ENCODE measurements around the gene ARFIP2.

The ARFIP2 gene

DNA sequence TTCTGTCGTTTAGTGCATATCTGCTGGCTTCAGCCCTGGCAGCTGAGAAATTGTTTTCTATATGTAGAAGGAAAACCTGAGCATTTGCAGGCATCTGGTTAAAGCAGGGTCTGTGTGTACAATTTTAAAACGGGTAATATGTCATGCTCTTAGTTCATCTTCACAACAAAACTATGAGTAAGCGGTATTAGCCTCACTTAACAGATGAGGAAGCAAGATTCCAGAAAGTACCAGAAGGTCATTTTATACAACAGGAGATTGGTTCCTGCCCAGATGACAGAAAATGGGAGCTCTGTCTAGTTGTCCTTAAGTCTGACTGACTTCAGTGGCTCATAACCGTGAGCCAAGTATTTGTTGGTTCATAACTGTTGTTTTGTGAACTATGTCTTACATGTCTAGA is 1.3 kb upstream of the ARFIP2 start:
- Histone ChIP-seq H3K4me3 (ENCODE audit: low read depth, low read length) (peak overlapping the region; percentile 97), H3K9ac (ENCODE audit: low read length) (peak overlapping the region; percentile 92), H3K9me3 (ENCODE audit: control insufficient read depth, insufficient read depth, low read depth, low read length) (no peaks in the 10 kb centered on the region), H3K27me3 (ENCODE audit: control insufficient read depth, insufficient read depth, low read length) (no peaks in the 10 kb centered on the region), H3K27ac (ENCODE audit: low read depth, low read length) (no peak overlapping the region), H3K36me3 (ENCODE audit: control insufficient read depth, insufficient read depth, low read length) (peaks cover 79% of the 10 kb centered on the region), H3K4me1 (ENCODE audit: control insufficient read depth, insufficient read depth, low read length) (peaks cover 14% of the 10 kb centered on the region)

DNA sequence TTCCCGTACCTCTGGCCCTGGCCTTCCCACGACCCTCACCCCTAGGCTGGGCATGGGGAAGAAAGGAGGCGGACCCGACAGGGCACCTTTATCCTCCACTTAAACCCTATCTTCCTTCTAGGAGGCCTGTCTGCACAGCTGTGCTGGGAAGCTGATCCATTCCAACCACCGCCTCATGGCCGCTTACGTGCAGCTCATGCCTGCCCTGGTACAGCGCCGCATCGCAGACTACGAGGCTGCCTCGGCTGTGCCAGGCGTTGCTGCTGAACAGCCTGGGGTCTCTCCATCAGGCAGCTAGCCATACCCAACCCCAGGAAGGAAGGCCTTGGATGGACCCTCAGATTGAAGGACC is 769 bp upstream of the ARFIP2 start:
- H3K4me3 ChIP-seq (ENCODE audit: low read depth, low read length), result peak overlapping the region; percentile 97
- no peaks in the 10 kb centered on the region for H3K9me3 ChIP-seq (ENCODE audit: control insufficient read depth, insufficient read depth, low read depth, low read length)
- peaks cover 79% of the 10 kb centered on the region for H3K36me3 ChIP-seq (ENCODE audit: control insufficient read depth, insufficient read depth, low read length)
- H3K27me3 ChIP-seq (ENCODE audit: control insufficient read depth, insufficient read depth, low read length), result no peaks in the 10 kb centered on the region
- peak overlapping the region; percentile 86 for H3K27ac ChIP-seq (ENCODE audit: low read depth, low read length)
- H3K9ac ChIP-seq (ENCODE audit: low read length), result peak overlapping the region; percentile 92
- peaks cover 14% of the 10 kb centered on the region for H3K4me1 ChIP-seq (ENCODE audit: control insufficient read depth, insufficient read depth, low read length)

DNA sequence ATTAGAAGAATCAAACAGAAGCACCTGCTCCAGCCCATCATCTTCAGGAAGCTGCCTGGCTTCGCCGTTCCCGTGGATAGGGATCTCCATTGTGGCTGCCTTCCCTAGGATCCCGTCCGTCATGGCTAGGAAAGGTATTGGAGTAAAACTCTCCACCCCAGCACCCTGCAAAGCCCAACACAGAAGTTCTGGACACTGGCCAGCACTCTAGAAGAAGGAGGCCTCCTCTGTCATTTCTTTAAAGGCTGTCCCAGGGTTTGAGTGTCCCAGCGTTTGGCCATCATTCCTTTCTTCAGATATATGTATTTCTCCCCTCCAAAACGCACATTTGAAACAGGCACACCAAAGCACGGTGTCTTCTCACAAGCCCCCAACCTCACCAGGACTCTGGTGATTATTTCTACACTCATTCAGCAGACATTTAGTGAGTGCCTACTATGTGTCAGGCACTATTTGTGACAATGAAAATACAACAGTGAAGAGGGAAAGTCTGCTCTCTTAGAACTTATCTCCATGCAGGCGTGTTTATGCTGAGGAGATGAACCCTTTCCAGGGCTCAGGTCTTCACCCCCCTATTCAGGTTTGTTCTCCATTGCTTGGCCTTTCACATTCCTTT is 724 bp downstream of the ARFIP2 start:
- Histone ChIP-seq H3K27ac (ENCODE audit: low read depth, low read length) (peak overlapping the region; percentile 86), H3K4me3 (ENCODE audit: low read depth, low read length) (peak overlapping the region; percentile 97), H3K9ac (ENCODE audit: low read length) (peak overlapping the region; percentile 92), H3K36me3 (ENCODE audit: control insufficient read depth, insufficient read depth, low read length) (peaks cover 69% of the 10 kb centered on the region), H3K4me1 (ENCODE audit: control insufficient read depth, insufficient read depth, low read length) (peaks cover 15% of the 10 kb centered on the region), H3K27me3 (ENCODE audit: control insufficient read depth, insufficient read depth, low read length) (no peaks in the 10 kb centered on the region), H3K9me3 (ENCODE audit: control insufficient read depth, insufficient read depth, low read depth, low read length) (no peaks in the 10 kb centered on the region)

DNA sequence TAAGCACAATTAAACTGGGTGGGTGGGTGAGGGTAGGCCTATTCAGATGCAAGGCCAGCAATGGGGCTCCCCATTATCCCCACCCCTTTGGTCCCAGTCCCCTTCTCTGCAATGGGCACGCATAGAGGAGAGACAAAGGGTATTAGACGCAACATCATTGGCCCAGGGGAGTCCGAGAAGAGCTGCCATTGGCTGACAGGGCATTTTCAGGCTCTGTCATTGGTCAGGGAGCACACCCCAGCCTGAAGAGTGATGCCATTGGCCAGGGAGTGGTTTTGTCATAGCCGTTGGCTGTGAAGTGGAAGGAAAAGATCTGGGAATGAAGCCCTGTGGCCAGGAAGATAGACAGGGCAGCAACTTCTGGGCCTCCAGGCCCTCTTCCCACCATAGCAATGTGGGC is 4.6 kb downstream of the ARFIP2 start:
- no peak overlapping the region for H3K27ac ChIP-seq (ENCODE audit: low read depth, low read length)
- H3K9ac ChIP-seq (ENCODE audit: low read length), result no peak overlapping the region
- peaks cover 26% of the 10 kb centered on the region for H3K4me1 ChIP-seq (ENCODE audit: control insufficient read depth, insufficient read depth, low read length)
- H3K36me3 ChIP-seq (ENCODE audit: control insufficient read depth, insufficient read depth, low read length), result peaks cover 34% of the 10 kb centered on the region
- H3K27me3 ChIP-seq (ENCODE audit: control insufficient read depth, insufficient read depth, low read length), result peaks cover 5% of the 10 kb centered on the region; the same call in 1 of the 2 replicates
- no peaks in the 10 kb centered on the region for H3K9me3 ChIP-seq (ENCODE audit: control insufficient read depth, insufficient read depth, low read depth, low read length)
- no peak overlapping the region for H3K4me3 ChIP-seq (ENCODE audit: low read depth, low read length)

DNA sequence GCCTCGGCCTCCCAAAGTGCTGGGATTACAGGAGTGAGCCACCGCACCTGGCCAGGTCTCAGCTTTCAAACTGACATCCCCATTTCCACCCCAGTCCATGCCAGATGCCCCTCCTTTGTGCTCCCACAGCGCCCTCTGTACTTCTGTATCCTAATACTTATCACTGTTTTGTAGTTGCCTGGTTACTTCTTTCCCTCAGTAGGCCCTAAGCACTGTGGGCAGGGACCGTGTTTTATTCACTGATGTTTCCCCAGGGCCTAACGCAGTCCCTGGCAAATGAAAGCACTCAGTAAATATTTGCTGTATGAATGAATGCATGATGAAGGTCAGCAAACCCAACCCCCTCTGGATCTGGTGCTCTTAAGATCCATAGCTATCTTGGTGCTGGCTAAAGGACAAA is 5.2 kb downstream of the ARFIP2 start:
- Histone ChIP-seq H3K27me3 (ENCODE audit: control insufficient read depth, insufficient read depth, low read length) (peaks cover 5% of the 10 kb centered on the region; the same call in 1 of the 2 replicates), H3K4me1 (ENCODE audit: control insufficient read depth, insufficient read depth, low read length) (peaks cover 26% of the 10 kb centered on the region), H3K4me3 (ENCODE audit: low read depth, low read length) (no peak overlapping the region), H3K36me3 (ENCODE audit: control insufficient read depth, insufficient read depth, low read length) (peaks cover 33% of the 10 kb centered on the region), H3K9me3 (ENCODE audit: control insufficient read depth, insufficient read depth, low read depth, low read length) (no peaks in the 10 kb centered on the region), H3K27ac (ENCODE audit: low read depth, low read length) (no peak overlapping the region), H3K9ac (ENCODE audit: low read length) (no peak overlapping the region)

DNA sequence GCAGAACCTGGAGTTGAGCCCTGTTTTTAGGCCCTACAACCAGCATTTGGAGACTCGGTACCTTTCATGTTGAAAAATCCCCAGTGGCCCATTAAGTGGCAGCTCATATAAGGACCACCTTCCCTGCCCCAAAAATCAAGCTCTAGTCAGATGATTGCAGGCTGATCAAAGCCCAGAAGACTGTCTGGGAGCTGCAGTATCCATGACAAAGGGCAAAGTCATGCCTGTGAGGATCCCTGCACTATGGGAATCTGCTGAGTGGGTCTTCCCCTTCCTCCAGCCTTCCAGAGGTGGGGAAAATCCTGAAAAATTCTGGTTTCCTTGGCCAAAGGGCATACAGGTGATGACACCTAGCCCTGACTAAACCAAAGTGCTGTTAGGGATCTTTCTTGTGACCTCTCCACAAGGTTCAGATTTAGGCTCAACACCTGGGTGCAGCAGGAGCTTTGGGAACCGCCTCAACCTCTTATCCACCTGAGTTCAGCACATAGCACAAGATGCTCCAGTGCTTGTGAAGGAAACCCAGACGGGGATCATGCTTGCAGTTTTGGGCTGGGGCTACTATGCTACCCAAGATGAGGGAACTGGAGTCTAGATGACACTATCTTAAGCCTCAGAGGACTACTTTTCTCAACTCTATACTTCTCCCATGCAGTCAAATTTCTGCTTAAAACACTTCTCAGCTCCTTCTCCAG is 6.2 kb downstream of the ARFIP2 start:
- peaks cover 19% of the 10 kb centered on the region for H3K4me1 ChIP-seq (ENCODE audit: control insufficient read depth, insufficient read depth, low read length)
- H3K9ac ChIP-seq (ENCODE audit: low read length), result no peak overlapping the region
- peak overlapping the region; percentile 78 for H3K4me3 ChIP-seq (ENCODE audit: low read depth, low read length)
- H3K36me3 ChIP-seq (ENCODE audit: control insufficient read depth, insufficient read depth, low read length), result peaks cover 33% of the 10 kb centered on the region
- H3K27me3 ChIP-seq (ENCODE audit: control insufficient read depth, insufficient read depth, low read length), result peaks cover 5% of the 10 kb centered on the region; the same call in 1 of the 2 replicates
- no peak overlapping the region for H3K27ac ChIP-seq (ENCODE audit: low read depth, low read length)
- no peaks in the 10 kb centered on the region for H3K9me3 ChIP-seq (ENCODE audit: control insufficient read depth, insufficient read depth, low read depth, low read length)

DNA sequence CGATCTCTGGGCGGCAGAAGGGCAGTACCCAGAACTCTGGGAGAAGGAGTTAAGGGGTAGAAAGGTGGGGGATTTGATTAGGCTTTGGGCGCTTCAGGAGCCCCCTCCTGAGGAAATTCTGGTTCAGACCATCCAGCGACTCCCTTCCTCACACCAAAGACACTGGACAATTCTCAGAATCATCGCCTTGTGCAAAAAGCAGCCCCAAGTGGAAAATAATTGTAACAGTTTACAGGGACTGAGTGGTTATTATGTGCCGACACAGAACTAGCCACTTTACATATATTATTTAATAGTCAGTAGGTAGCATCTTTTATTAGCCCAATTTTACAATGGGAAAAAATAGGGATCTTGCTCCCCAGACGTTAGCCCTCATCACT is 6.7 kb downstream of the ARFIP2 start:
- H3K36me3 ChIP-seq (ENCODE audit: control insufficient read depth, insufficient read depth, low read length), result peaks cover 30% of the 10 kb centered on the region
- H3K4me3 ChIP-seq (ENCODE audit: low read depth, low read length), result peak overlapping the region; percentile 78
- H3K4me1 ChIP-seq (ENCODE audit: control insufficient read depth, insufficient read depth, low read length), result peaks cover 22% of the 10 kb centered on the region
- H3K9me3 ChIP-seq (ENCODE audit: control insufficient read depth, insufficient read depth, low read depth, low read length), result no peaks in the 10 kb centered on the region
- H3K9ac ChIP-seq (ENCODE audit: low read length), result peak overlapping the region; percentile 66
- peaks cover 5% of the 10 kb centered on the region; the same call in 1 of the 2 replicates for H3K27me3 ChIP-seq (ENCODE audit: control insufficient read depth, insufficient read depth, low read length)
- H3K27ac ChIP-seq (ENCODE audit: low read depth, low read length), result peak overlapping the region; percentile 68; the same call in 1 of the 2 replicates

DNA sequence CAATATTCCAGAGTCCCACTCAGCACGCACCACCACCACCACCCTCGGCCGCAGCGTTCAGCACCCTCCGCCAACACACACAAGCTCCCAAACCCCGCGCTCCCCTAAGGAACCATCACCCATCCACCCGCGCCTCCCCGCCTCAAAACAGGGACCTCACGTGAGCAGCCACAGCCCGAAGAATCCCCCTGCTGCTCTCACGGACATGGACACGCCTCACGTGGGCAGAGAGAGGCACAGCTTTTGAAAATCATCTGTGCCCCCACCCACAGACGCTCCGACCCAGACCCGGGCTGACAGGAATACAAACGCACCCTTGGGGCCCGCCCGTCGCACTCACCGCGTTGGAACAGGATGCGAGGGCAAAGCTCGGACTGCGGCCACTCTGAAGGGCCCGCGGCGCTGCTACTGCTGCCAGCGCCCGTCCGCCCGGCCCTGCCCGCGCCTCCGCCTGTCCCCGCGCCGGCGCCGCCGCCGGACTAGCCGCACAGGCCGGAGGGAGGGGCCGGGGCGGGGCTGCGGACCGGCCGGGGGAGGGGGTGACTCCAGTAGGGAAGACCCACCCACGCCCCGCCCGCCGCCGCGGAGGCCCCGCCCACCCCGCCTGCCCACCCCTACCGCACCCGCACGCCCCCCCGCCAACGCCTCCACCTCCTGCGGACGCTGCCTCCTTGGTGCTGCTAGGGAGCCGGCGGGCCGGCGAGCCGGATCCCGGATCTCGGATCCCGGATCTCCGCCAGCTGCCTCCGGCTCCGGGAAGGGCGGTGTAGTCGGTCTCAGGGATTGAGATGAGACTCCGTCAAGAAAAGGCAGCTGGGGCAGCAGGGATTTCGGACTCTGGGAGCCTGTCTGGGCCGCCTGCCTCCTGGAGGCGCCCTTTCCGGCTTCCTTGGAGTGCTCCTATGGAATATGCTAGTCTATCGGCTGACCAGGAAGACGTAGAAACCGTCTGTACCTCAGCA is 7.4 kb downstream of the ARFIP2 start, which contains the start of gene TRIM3:
Gene TRIM3 (minus strand): TSS at position 491 of the 962 bp plus-strand sequence. CDS start 8,246 bp downstream, outside the sequence.
- peak within 1 kb of the TSS; percentile 68; the same call in 1 of the 2 replicates for H3K27ac ChIP-seq (ENCODE audit: low read depth, low read length)
- peaks cover 23% of the 10 kb centered on the region for H3K36me3 ChIP-seq (ENCODE audit: control insufficient read depth, insufficient read depth, low read length)
- H3K27me3 ChIP-seq (ENCODE audit: control insufficient read depth, insufficient read depth, low read length), result peaks cover 5% of the 10 kb centered on the region; the same call in 1 of the 2 replicates
- H3K4me3 ChIP-seq (ENCODE audit: low read depth, low read length), result peak within 1 kb of the TSS; percentile 93
- H3K4me1 ChIP-seq (ENCODE audit: control insufficient read depth, insufficient read depth, low read length), result peaks cover 27% of the 10 kb centered on the region
- peak within 1 kb of the TSS; percentile 71 for H3K9ac ChIP-seq (ENCODE audit: low read length)
- no peaks in the 10 kb centered on the region for H3K9me3 ChIP-seq (ENCODE audit: control insufficient read depth, insufficient read depth, low read depth, low read length)

DNA sequence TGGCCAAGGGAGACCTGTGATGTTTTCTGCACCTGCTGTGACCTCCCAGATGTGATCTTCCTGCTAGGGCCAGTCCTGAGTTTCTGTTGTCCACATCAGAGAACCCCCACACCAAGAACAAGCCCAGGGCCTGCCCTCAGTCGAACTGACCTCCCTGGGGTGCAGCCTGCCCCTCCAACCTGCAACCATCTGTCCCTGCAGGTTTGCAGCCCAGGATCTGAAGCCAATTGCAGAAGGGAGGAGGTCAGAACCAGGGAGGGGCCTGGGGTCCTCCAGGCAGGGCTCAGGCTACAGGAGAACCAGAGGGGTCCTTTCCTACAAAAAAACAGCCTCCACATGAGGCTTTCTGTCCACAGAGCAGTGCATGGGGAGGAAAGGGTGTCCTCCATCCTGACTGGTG is 8.2 kb downstream of the ARFIP2 start:
- peaks cover 30% of the 10 kb centered on the region for H3K4me1 ChIP-seq (ENCODE audit: control insufficient read depth, insufficient read depth, low read length)
- peaks cover 15% of the 10 kb centered on the region for H3K36me3 ChIP-seq (ENCODE audit: control insufficient read depth, insufficient read depth, low read length)
- H3K9me3 ChIP-seq (ENCODE audit: control insufficient read depth, insufficient read depth, low read depth, low read length), result no peaks in the 10 kb centered on the region
- no peak overlapping the region for H3K27ac ChIP-seq (ENCODE audit: low read depth, low read length)
- H3K9ac ChIP-seq (ENCODE audit: low read length), result no peak overlapping the region
- H3K4me3 ChIP-seq (ENCODE audit: low read depth, low read length), result peak overlapping the region; percentile 93
- H3K27me3 ChIP-seq (ENCODE audit: control insufficient read depth, insufficient read depth, low read length), result peaks cover 5% of the 10 kb centered on the region; the same call in 1 of the 2 replicates

DNA sequence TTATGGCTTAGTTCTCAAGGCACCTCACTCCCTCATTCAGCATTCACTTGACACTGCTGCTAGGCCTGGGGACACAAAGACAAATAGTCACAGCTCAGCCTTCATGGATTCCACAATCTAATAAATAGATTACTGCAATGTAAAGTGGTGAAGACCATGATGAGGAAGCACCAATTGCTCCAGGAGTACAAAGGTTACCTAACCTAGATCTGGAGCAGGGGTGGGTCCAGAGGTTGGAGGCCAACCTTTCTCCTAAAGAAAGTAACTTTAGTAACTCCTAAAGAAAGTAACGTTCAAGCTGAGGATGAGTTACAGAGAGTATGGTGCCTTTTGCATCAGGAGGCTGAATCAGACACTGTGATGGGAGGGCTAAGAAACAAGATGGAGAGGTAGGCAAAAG is 11.5 kb downstream of the ARFIP2 start:
- H3K36me3 ChIP-seq (ENCODE audit: control insufficient read depth, insufficient read depth, low read length), result no peaks in the 10 kb centered on the region
- peaks cover 5% of the 10 kb centered on the region; the same call in 1 of the 2 replicates for H3K27me3 ChIP-seq (ENCODE audit: control insufficient read depth, insufficient read depth, low read length)
- H3K9me3 ChIP-seq (ENCODE audit: control insufficient read depth, insufficient read depth, low read depth, low read length), result no peaks in the 10 kb centered on the region
- no peak overlapping the region for H3K9ac ChIP-seq (ENCODE audit: low read length)
- H3K4me3 ChIP-seq (ENCODE audit: low read depth, low read length), result peak overlapping the region; percentile 28; the same call in 1 of the 2 replicates
- no peak overlapping the region for H3K27ac ChIP-seq (ENCODE audit: low read depth, low read length)
- H3K4me1 ChIP-seq (ENCODE audit: control insufficient read depth, insufficient read depth, low read length), result peaks cover 21% of the 10 kb centered on the region

Measured in HUES6 (cell line).